ENCODE results near the gene INHBE.
A peak's percentile ranks its signal among the peaks of the same experiment; 100 is the strongest.
"Not testable (repeated sequence)": the region's sequence is repeated elsewhere in the genome, so short reads cannot be mapped to it uniquely, and the experiment has no call there.

Gene INHBE

GRCh38 chr12:57476993-57477709 is 22.0 kb downstream of the INHBE start:
- no peak for DNase-seq

- peak; percentile 53 for DNase-seq
Observed at GRCh38 chr12:57477710-57478681, 22.9 kb downstream of the INHBE start.

- no peak for DNase-seq
Observed at GRCh38 chr12:57479043-57479375, 23.9 kb downstream of the INHBE start.

- peak; percentile 58 for DNase-seq
Observed at GRCh38 chr12:57479376-57480115, 24.4 kb downstream of the INHBE start, which contains the start of gene ARHGAP9. Gene ARHGAP9 (minus strand): TSS chr12:57479866. CDS start chr12:57479406, 460 bp downstream.

GRCh38 chr12:57481671-57482070 is 26.6 kb downstream of the INHBE start:
- no peak for DNase-seq

GRCh38 chr12:57483466-57483865 is 28.4 kb downstream of the INHBE start:
- DNase-seq: no peak

- DNase-seq: no peak
Observed at GRCh38 chr12:57485695-57486094, 30.6 kb downstream of the INHBE start.

- DNase-seq: no peak
Observed at GRCh38 chr12:57487055-57487596, 32.0 kb downstream of the INHBE start.

- peak; percentile 95 for DNase-seq
Observed at GRCh38 chr12:57487597-57488401, 32.7 kb downstream of the INHBE start, which contains the start of gene MARS1. Gene MARS1 (plus strand): TSS chr12:57488068. CDS start chr12:57488091, 23 bp downstream.

- no peak for DNase-seq
Observed at GRCh38 chr12:57488402-57489156, 33.5 kb downstream of the INHBE start.

- no peak for DNase-seq
Observed at GRCh38 chr12:57489157-57489641, 34.1 kb downstream of the INHBE start.

- no peak for DNase-seq
Observed at GRCh38 chr12:57490126-57490525, 35.0 kb downstream of the INHBE start.

- DNase-seq: no peak
Observed at GRCh38 chr12:57491393-57492280, 36.5 kb downstream of the INHBE start.

GRCh38 chr12:57495051-57495701 is 40.1 kb downstream of the INHBE start:
- not testable (repeated sequence) for DNase-seq

- no peak for DNase-seq
Observed at GRCh38 chr12:57496822-57497221, 41.7 kb downstream of the INHBE start.

- DNase-seq: no peak
Observed at GRCh38 chr12:57497223-57498131, 42.4 kb downstream of the INHBE start.

- DNase-seq: no peak
Observed at GRCh38 chr12:57498132-57498502, 43.0 kb downstream of the INHBE start.

- no peak for DNase-seq
Observed at GRCh38 chr12:57498571-57498970, 43.5 kb downstream of the INHBE start.
